Common myeloid progenitor, CD34-positive (primary cell): ENCODE measurements around the gene EIF6.
A peak's percentile ranks its signal among the peaks of the same experiment; 100 is the strongest.

Experiments
- CTCF ChIA-PET: fragments of 350-600 bp; sonication (Branson Sonifier 250); formaldehyde crosslinking; loops from one replicate; lab custom pipeline; 2021; ENCODE audit warnings: antibody characterized with exemption; lab: Charles Lee
- POLR2A ChIA-PET: fragments of 350-600 bp; sonication (Branson Sonifier 250); formaldehyde crosslinking; loops from one replicate; lab custom pipeline; 2021; ENCODE audit warnings: antibody characterized with exemption; lab: Charles Lee
- DNase-seq, 3 donors: peaks; one replicate each; pipeline versions ENCODE4 v3.0.0 to v3.0.0-alpha.2; 2013
- H3K27ac ChIP-seq, 2 experiments: 1 replicate in 1 of 2; 2 replicates in 1 of 2; pipeline ENCODE4 v1.7.0; 2013; ENCODE audit warnings: inconsistent platforms in 2 of 2, low read length in 2 of 2, mild to moderate bottlenecking in 2 of 2, low read depth in 1 of 2, moderate library complexity in 1 of 2; ENCODE audit not compliant: severe bottlenecking in 2 of 2, insufficient read depth in 1 of 2, poor library complexity in 1 of 2
- H3K27me3 ChIP-seq, 5 experiments: replicated peaks in 2 of 5; 1 replicate in 3 of 5; 2 replicates in 2 of 5; pipeline versions ENCODE4 v1.6.1 to v1.7.0; 2013; ENCODE audit warnings: low read length in 4 of 5, mild to moderate bottlenecking in 2 of 5, moderate library complexity in 2 of 5, inconsistent platforms in 1 of 5; ENCODE audit not compliant: insufficient read depth in 5 of 5, control insufficient read depth in 4 of 5
- H3K36me3 ChIP-seq, 4 experiments: 1 replicate in 2 of 4; 2 replicates in 2 of 4; pipeline versions ENCODE4 v1.6.1 to v1.7.0; 2013; ENCODE audit warnings: low read length in 3 of 4, control low read depth in 1 of 4, mild to moderate bottlenecking in 1 of 4; ENCODE audit not compliant: control insufficient read depth in 4 of 4, insufficient read depth in 4 of 4
- H3K4me1 ChIP-seq, 4 experiments: 1 replicate in 3 of 4; 2 replicates in 1 of 4; pipeline versions ENCODE4 v1.6.1 to v1.7.1; 2013; ENCODE audit warnings: low read length in 3 of 4, mild to moderate bottlenecking in 3 of 4, control low read depth in 1 of 4, inconsistent platforms in 1 of 4, moderate library complexity in 1 of 4; ENCODE audit not compliant: control insufficient read depth in 4 of 4, insufficient read depth in 4 of 4; ENCODE audit errors: control extremely low read depth in 1 of 4
- H3K4me3 ChIP-seq, 7 experiments: 1 replicate in 4 of 7; 2 replicates in 3 of 7; pipeline versions ENCODE4 v1.5.1 to v1.7.0; 2013; ENCODE audit warnings: mild to moderate bottlenecking in 7 of 7, low read length in 6 of 7, moderate library complexity in 6 of 7, inconsistent platforms in 2 of 7, low read depth in 2 of 7, control low read depth in 1 of 7; ENCODE audit not compliant: insufficient read depth in 4 of 7, control insufficient read depth in 1 of 7; ENCODE audit errors: extremely low read depth in 1 of 7
- H3K9me3 ChIP-seq, 5 experiments: 1 replicate in 4 of 5; 2 replicates in 1 of 5; pipeline versions ENCODE4 v1.6.1 to v1.7.1; 2013; ENCODE audit warnings: low read length in 4 of 5, mild to moderate bottlenecking in 2 of 5, inconsistent platforms in 1 of 5, low read depth in 1 of 5, moderate library complexity in 1 of 5; ENCODE audit not compliant: control insufficient read depth in 4 of 5, insufficient read depth in 2 of 5; ENCODE audit errors: control extremely low read depth in 1 of 5
- WGBS: methylation state at CpG from one replicate; pipeline ENCODE4 v1.1.5; 2013; ENCODE audit not compliant: insufficient coverage; 5-methylcytosine and 5-hydroxymethylcytosine counted together

The EIF6 gene

GRCh38 chr20:35288325-35289060 is 3.9 kb upstream of the EIF6 start:
- 94% methylated on average over 15 of the region's 19 CpGs for WGBS
- ChIA-PET CTCF (interaction anchor here (0.9 to 4.3 kb wide), 6 partner anchors 9 to 160 kb away, joined by 3 to 17 read pairs (median 4); no protein-coding TSS in a partner anchor), POLR2A (no interaction called here)
- H3K36me3 ChIP-seq = no peaks in the 10 kb centered on the region
- no peak overlapping the region for H3K4me3 ChIP-seq
- no peaks in the 10 kb centered on the region for H3K27me3 ChIP-seq
- H3K4me1 ChIP-seq = peaks cover 0 to 13% (median 9%) of the 10 kb centered on the region in 4 experiments
- no peak for DNase-seq
- H3K27ac ChIP-seq = no peak overlapping the region
- no peaks in the 10 kb centered on the region for H3K9me3 ChIP-seq

DNA sequence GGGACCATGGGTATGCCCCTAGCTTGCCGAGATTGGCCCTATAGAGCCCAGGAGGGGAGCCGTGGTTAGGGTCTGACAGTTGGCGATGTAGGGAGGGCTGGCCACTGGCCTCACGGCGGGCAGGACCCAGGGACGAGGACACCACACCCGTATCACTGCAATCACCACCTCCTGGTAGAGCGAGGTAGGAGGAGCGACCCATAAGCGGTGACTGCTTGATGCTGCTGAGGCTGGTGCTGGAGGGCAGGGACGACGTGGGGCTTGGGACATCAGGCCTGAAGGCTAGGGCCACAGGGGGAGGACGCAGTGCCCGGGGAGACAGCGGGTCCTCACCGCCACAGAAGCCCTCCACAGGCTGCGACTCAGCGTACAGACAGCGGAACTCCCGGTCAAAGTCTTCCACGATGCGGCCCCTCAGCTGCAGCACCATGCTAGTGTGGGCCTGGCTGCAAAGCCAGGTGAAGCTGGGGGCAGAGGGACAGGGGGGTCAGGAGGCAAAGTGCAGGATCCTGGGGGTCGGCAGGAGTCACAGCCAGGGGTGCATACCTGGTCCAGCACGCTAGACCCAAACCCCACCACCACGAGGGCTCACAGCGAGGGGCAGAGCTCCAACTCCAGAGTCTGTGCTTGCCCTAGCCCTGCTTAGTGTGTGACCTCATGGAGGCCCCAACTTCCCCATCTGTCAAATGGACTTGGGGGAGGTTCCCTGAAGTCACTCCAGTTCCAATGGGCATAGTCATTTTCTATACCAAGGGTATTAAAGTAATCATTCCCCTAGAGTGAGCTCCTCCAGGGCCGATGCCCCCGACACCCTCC is 3.1 kb upstream of the EIF6 start:
- ChIA-PET POLR2A (no interaction called here), CTCF (interaction anchor here (0.9 to 4.3 kb wide), 6 partner anchors 8 to 160 kb away, joined by 3 to 17 read pairs (median 4); no protein-coding TSS in a partner anchor)
- Histone ChIP-seq H3K36me3 (no peaks in the 10 kb centered on the region), H3K9me3 (no peaks in the 10 kb centered on the region), H3K4me3 (no peak overlapping the region), H3K4me1 (peaks cover 2 to 17% (median 14%) of the 10 kb centered on the region in 4 experiments), H3K27me3 (no peaks in the 10 kb centered on the region), H3K27ac (no peak overlapping the region)
- no peak for DNase-seq
- WGBS = 96% methylated on average over 25 of the region's 28 CpGs

DNA sequence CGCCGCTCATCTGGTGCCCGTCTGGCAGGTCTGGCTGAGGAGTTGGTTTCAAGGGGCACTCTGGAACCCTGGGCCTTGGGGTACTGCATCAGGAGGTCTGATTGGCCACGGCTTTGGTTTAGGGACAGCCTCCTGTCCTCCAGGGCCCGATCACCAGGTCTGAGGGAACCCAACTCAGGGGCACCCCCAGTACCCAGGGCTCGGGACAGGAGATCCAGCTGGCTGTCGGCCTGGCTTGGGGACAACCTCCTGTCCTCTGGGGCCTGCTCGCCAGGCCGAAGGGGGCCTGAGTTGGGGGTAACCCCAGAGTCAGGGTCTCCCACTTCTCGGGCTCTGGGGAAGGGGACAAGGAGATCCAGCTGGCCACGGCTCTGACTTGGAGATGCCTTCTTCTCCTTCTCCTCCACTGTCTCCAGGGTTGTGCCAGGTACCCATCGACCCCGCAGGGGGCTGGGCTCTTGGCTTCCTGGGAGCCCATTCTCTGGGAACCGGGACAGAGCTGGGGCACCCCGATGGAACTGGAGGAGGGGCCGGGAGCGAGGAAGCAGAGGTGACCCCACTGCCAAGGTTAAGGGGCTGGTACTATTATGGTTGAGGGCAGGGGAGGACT is 2.4 kb upstream of the EIF6 start:
- peaks cover 0 to 3% (median 1%) of the 10 kb centered on the region in 4 experiments for H3K36me3 ChIP-seq
- WGBS = 95% methylated on average over 16 of the region's 17 CpGs
- H3K4me3 ChIP-seq = no peak overlapping the region
- H3K9me3 ChIP-seq = no peaks in the 10 kb centered on the region
- POLR2A ChIA-PET = no interaction called here
- peaks cover 2 to 17% (median 14%) of the 10 kb centered on the region in 4 experiments for H3K4me1 ChIP-seq
- no peak for DNase-seq
- CTCF ChIA-PET = interaction anchor here (1.1 kb wide), 1 partner anchor 9 kb away, joined by 3 read pairs; no protein-coding TSS in a partner anchor
- H3K27ac ChIP-seq = no peak overlapping the region
- no peaks in the 10 kb centered on the region for H3K27me3 ChIP-seq

GRCh38 chr20:35286077-35286898 is 1.7 kb upstream of the EIF6 start:
- Histone ChIP-seq H3K27me3 (no peaks in the 10 kb centered on the region), H3K36me3 (peaks cover 0 to 3% (median 1%) of the 10 kb centered on the region in 4 experiments), H3K9me3 (no peaks in the 10 kb centered on the region), H3K27ac (no peak overlapping the region), H3K4me1 (peaks cover 2 to 17% (median 14%) of the 10 kb centered on the region in 4 experiments), H3K4me3 (no peak overlapping the region)
- 95% methylated on average over 12 of the region's 12 CpGs for WGBS
- DNase-seq = no peak
- ChIA-PET CTCF (interaction anchor here (1.1 kb wide), 2 partner anchors 10 to 17 kb away, joined by 3 read pairs; no protein-coding TSS in a partner anchor), POLR2A (no interaction called here)

- no peaks in the 10 kb centered on the region for H3K9me3 ChIP-seq
- no peak overlapping the region for H3K27ac ChIP-seq
- no peak overlapping the region for H3K4me3 ChIP-seq
- 75% methylated on average over 2 of the region's 5 CpGs for WGBS
- H3K4me1 ChIP-seq = peaks cover 2 to 17% (median 14%) of the 10 kb centered on the region in 4 experiments
- POLR2A ChIA-PET = no interaction called here
- no peak for DNase-seq
- CTCF ChIA-PET = interaction anchor here (1.1 kb wide), 2 partner anchors 10 to 18 kb away, joined by 3 read pairs; no protein-coding TSS in a partner anchor
- peaks cover 0 to 5% (median 3%) of the 10 kb centered on the region in 4 experiments for H3K36me3 ChIP-seq
- H3K27me3 ChIP-seq = no peaks in the 10 kb centered on the region
Measured at GRCh38 chr20:35285806-35286076, 1.2 kb upstream of the EIF6 start.

- WGBS = 60% methylated on average over 14 of the region's 19 CpGs
- Histone ChIP-seq H3K36me3 (peaks cover 0 to 11% (median 8%) of the 10 kb centered on the region in 4 experiments), H3K27ac (peak overlapping the region in 1 of 2 experiments; percentile 81), H3K4me1 (peaks cover 2 to 17% (median 14%) of the 10 kb centered on the region in 4 experiments), H3K9me3 (no peaks in the 10 kb centered on the region), H3K4me3 (peak overlapping the region; percentile 21 to 90 (median 77)), H3K27me3 (no peaks in the 10 kb centered on the region)
- DNase-seq = no peak
- ChIA-PET POLR2A (no interaction called here), CTCF (interaction anchor here (0.5 to 3.4 kb wide), 6 partner anchors 10 to 1319 kb away, joined by 3 to 16 read pairs (median 3); no protein-coding TSS in a partner anchor)
Measured at GRCh38 chr20:35284992-35285805, 627 bp upstream of the EIF6 start.
